HG02678 (cell line): ENCODE measurements around the gene POLR1A.

Experiments used
- ATAC-seq: cut with Tn5 transposase; IDR thresholded peaks from one replicate; pipeline ENCODE4 v1.9.1; 2021; ENCODE audit warnings: mild to moderate bottlenecking, moderate library complexity; ENCODE audit not compliant: unreplicated experiment

The POLR1A gene

GRCh38 chr2:86038291-86039081 lies 67.2 kb downstream of the POLR1A start:
- ATAC-seq, result peak; percentile 38

- no peak for ATAC-seq
These were observed 67.9 kb downstream of the POLR1A start for GRCh38 chr2:86037795-86038192.

GRCh38 chr2:86037141-86037794 lies 68.4 kb downstream of the POLR1A start:
- no peak for ATAC-seq

- no peak for ATAC-seq
These were observed 69.0 kb downstream of the POLR1A start for GRCh38 chr2:86036669-86037138.

- ATAC-seq, result peak; percentile 70
These were observed 69.6 kb downstream of the POLR1A start for GRCh38 chr2:86035883-86036668.

- ATAC-seq, result no peak
These were observed 70.3 kb downstream of the POLR1A start for GRCh38 chr2:86035376-86035882.

GRCh38 chr2:86033751-86034692 lies 71.7 kb downstream of the POLR1A start:
- ATAC-seq, result no peak

GRCh38 chr2:86032861-86033595 lies 72.7 kb downstream of the POLR1A start:
- ATAC-seq, result no peak

GRCh38 chr2:86031606-86032005 lies 74.1 kb downstream of the POLR1A start:
- no peak for ATAC-seq

GRCh38 chr2:86031151-86031550 lies 74.5 kb downstream of the POLR1A start:
- no peak for ATAC-seq

- ATAC-seq, result no peak
These were observed 75.8 kb downstream of the POLR1A start for GRCh38 chr2:86029873-86030272.

GRCh38 chr2:86028766-86029381 lies 76.8 kb downstream of the POLR1A start:
- ATAC-seq, result no peak

GRCh38 chr2:86027922-86028765 lies 77.5 kb downstream of the POLR1A start:
- ATAC-seq, result no peak

- no peak for ATAC-seq
These were observed 78.3 kb downstream of the POLR1A start for GRCh38 chr2:86027196-86027921.

- no peak for ATAC-seq
These were observed 79.0 kb downstream of the POLR1A start for GRCh38 chr2:86026744-86027065.

GRCh38 chr2:86025976-86026743 lies 79.5 kb downstream of the POLR1A start:
- ATAC-seq, result no peak
